Astrocyte of the cerebellum (primary cell): Measurements from ENCODE around the gene DSTN.

Experiments
- DNase-seq: peaks from one replicate; pipeline ENCODE4 v3.0.0-alpha.2; 2011; ENCODE audit warnings: low read depth
- H3K4me3 ChIP-seq: 2 replicates; pipeline ENCODE4 v1.5.1; 2011; ENCODE audit warnings: mild to moderate bottlenecking, low read depth, low read length, moderate library complexity
- CTCF ChIP-seq: IDR thresholded peaks from 2 replicates; pipeline ENCODE4 v1.5.1; 2012; ENCODE audit warnings: low read length, low read depth, moderate library complexity, mild to moderate bottlenecking; ENCODE audit errors: missing control alignments
- in situ Hi-C: cut with HindIII; loops from 2 replicates; pipeline ENCODE4 v1.10.0; 2017; ENCODE audit warnings: low sequenced_read_pairs

DSTN gene

GRCh38 chr20:17569616-17570346 lies at the start of gene DSTN:
DSTN (plus strand) TSS chr20:17570075; CDS start chr20:17570209, 134 bp downstream.
- in situ Hi-C loops, result no loop called here
- DNase-seq, result peak; percentile 88
- no peak for TF ChIP-seq CTCF
- peak within 1 kb of the TSS; percentile 96 for H3K4me3 ChIP-seq

- no peak overlapping the region for H3K4me3 ChIP-seq
- no peak for TF ChIP-seq CTCF
- DNase-seq, result no peak
- in situ Hi-C loops, result no loop called here
Observed at GRCh38 chr20:17520583-17520982, 49.3 kb upstream of the DSTN start.

- H3K4me3 ChIP-seq, result no peak overlapping the region
- in situ Hi-C loops, result no loop called here
- no peak for TF ChIP-seq CTCF
- no peak for DNase-seq
Observed at GRCh38 chr20:17522528-17522927, 47.3 kb upstream of the DSTN start.

GRCh38 chr20:17523326-17523725 lies 46.5 kb upstream of the DSTN start:
- TF ChIP-seq CTCF, result no peak
- in situ Hi-C loops, result no loop called here
- DNase-seq, result no peak
- no peak overlapping the region for H3K4me3 ChIP-seq

GRCh38 chr20:17524560-17524959 lies 45.3 kb upstream of the DSTN start:
- DNase-seq, result no peak
- no peak overlapping the region for H3K4me3 ChIP-seq
- in situ Hi-C loops, result no loop called here
- TF ChIP-seq CTCF, result no peak

- no peak for DNase-seq
- TF ChIP-seq CTCF, result no peak
- in situ Hi-C loops, result no loop called here
- H3K4me3 ChIP-seq, result no peak overlapping the region
Observed at GRCh38 chr20:17525132-17525531, 44.7 kb upstream of the DSTN start.
